ENCODE data around the gene TMPO.

DNA sequence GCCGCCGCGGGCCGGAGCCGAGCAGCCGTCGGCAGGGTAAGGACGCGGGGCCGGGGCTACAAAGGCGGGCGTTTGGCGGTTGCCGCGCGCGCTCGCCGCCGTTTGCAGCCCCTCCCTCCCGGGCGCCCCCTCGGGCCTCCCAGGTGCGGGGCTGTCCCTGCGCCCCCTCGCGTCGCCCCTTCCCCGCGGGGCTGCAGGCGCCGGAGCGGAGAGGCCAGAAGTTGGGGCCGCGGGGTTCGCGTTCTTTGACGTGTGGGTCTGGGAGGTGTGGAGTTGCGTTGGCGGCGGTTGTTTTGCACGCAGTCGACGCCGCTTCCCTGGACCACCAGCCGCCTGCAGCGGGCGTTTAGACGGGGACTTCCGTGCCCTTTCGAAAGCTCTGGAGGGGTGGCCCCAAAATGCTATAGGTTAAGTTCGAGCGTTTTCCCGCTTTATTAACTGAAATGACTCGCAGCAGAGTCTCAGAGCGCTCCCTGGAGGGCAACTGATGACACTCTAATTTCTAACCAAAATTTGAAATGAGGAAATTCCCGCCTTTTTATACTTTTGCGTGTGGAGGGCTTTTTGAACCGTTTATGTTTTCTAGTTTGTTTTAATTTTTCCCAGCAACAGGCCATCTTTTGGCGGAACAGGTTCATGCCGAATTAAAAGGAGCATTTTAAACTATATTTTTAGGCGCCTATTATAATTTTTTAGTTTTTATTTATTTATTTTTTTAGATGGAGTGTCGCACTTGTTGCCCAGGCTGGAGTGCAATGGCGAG is 902 bp downstream of the TMPO start:
- TF ChIP-seq, protein P1, sequence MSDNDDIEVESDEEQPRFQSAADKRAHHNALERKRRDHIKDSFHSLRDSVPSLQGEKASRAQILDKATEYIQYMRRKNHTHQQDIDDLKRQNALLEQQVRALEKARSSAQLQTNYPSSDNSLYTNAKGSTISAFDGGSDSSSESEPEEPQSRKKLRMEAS (CRISPR knock-in tag; IDR thresholded peaks at IDR 0.05), result peak; percentile 61; the same call in 1 of the 2 replicates
- TF ChIP-seq, protein P2, sequence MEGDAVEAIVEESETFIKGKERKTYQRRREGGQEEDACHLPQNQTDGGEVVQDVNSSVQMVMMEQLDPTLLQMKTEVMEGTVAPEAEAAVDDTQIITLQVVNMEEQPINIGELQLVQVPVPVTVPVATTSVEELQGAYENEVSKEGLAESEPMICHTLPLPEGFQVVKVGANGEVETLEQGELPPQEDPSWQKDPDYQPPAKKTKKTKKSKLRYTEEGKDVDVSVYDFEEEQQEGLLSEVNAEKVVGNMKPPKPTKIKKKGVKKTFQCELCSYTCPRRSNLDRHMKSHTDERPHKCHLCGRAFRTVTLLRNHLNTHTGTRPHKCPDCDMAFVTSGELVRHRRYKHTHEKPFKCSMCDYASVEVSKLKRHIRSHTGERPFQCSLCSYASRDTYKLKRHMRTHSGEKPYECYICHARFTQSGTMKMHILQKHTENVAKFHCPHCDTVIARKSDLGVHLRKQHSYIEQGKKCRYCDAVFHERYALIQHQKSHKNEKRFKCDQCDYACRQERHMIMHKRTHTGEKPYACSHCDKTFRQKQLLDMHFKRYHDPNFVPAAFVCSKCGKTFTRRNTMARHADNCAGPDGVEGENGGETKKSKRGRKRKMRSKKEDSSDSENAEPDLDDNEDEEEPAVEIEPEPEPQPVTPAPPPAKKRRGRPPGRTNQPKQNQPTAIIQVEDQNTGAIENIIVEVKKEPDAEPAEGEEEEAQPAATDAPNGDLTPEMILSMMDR (IDR thresholded peaks at IDR 0.05), result no peak; the same call in 1 of the 2 replicates

Measured in WTC11 (cell line).